Activated effector memory CD4-positive, alpha-beta T cell treated with Interleukin-2 at 50 U/mL for 16 hours (primary cell): ENCODE results near the gene CCNF.

Experiments
- DNase-seq: peaks from one replicate; pipeline ENCODE4 v3.0.0-alpha.2; 2020

The CCNF gene

DNA sequence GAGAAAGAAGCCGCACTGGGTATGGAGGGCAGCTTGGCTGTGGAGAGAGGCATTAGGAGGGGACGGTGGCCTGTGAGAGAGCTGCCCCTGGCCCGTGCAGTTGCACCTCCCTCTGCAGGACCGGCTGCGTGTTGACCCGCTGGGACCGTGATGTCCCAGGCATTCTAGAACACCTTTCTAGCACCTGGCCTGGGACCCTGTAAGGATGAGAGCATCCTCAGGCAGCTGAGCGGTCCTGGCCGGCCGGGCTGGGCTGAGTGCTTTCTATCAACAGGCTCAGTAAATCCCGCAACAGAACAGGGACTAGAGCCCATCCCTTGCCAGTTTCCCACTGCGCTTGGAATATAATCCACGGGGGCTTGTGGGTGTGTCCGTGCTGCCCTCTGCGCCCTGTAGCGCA is 60.3 kb downstream of the CCNF start:
- no peak for DNase-seq

GRCh38 chr16:2490190-2491105 is 61.2 kb downstream of the CCNF start:
- no peak for DNase-seq

DNA sequence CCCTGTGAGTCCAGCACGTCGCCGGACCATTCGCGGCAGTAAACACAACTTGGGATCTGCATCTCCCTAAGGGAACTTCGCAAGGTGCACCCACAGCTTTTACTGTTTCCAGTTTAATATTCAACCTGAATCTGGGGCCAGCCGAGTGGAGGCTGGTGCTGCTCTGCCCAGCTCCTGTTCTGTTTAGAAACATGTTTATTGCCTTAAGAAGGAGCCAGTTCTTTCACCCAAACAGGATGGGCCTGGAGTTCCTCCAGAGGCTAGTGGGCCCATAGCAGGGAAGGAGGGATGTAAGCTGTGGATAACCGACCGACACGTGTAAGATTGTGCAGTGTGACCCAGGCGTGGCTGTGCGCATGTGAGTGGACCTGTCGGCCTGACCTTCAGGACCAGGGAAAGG is 63.0 kb downstream of the CCNF start:
- DNase-seq, result no peak

DNA sequence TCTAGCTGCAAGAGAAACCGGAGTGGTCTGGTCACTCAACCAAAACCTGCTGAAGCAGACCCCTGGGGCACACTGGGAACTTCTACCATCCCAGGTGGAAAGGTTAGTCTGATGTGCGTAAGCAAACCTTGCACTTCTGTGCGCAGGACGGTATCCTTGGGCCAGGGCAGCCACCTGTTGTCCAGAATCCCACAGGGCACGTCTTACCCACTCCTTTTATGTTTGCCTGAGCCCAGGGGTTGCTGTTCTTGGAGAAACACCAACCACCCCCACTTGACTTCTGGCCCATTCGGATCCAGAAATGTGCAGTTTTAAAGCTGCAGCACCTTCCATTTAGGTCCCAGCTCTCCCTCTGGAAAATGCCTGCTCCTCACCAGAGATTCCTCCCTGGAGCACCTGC is 64.4 kb downstream of the CCNF start:
- DNase-seq, result no peak

- no peak for DNase-seq
Observed at GRCh38 chr16:2494616-2495015, 65.4 kb downstream of the CCNF start.

DNA sequence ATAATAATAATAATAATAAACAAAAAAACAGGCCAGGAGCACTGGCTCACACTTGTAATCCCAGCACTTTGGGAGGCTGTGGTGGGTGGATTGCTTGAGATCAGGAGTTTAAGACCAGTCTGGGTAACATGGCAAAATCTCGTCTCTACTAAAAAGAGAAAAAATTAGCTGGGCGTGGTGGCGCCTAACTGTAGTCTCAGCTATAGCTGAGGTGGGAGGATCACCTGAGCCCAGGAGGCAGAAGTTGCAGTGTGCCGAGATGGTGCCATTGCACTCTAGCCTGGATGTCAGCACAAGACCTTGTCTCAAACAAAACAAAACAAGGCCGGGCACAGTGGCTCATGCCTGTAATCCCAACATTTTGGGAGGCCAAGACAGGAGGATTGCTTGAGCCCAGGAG is 65.8 kb downstream of the CCNF start:
- no peak for DNase-seq

GRCh38 chr16:2496223-2497115 is 67.2 kb downstream of the CCNF start:
- no peak for DNase-seq

DNA sequence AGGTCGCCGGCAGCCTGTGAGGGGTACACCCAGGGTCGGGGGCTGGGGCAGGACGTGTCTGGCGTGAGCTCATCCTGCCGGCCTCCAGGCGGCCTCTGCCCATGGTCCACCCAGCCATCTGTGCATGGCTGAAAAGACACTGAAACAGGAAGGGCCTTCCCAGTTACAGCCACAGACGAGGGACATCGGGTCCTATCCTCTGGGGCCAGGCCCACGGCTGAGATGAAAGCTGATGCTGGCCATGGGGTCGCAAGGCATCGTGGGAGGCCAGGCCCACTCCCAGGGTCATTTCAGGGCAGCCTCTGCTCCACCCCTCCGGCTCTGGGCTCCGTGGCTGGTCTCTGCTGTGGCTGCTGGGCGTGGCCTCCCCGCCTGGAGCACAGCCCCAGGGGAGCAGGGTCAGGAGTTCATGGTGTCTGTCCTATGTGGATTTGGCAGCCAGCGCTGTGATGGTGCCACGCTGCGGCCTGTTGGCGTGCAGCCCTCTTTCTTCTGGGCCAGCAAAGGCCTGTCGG is 67.9 kb downstream of the CCNF start:
- no peak for DNase-seq

DNA sequence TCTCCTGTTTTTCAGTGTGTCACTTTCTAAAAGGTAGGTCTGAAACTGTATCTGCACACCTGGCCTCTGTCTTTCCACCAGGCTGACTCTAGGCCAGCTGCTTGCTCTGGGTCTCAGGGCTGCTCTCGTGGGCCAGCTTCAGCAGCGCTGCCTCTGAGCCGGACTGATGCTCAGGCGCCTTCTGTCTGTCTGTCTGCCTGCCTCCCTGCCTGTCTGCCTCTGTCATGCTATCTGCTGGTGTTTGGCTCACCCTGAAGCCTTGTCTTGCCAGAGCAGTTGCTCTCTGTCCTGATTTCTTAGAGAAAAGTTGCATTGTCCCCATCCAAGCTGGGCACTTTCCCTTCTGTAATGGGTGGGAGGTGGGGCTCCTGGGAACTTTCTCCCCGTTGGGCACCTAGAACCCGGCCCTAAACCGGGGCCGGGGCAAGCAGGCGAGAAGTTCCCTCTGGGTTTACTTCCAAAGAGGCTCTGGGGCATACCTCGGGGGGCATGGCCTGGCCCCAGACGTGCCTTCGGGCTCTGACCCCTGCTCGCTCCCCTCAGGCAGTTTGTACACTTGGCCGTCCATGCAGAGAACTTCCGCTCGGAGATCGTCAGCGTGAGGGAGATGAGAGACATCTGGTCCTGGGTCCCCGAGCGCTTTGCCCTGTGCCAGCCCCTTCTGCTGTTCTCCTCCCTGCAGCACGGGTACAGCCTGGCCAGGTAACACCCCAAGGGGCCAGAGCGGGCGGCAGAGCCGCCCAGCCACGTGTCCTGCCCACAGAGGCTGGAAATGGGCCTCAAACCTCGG is 68.6 kb downstream of the CCNF start:
- DNase-seq, result no peak

- no peak for DNase-seq
Observed at GRCh38 chr16:2498531-2499253, 69.4 kb downstream of the CCNF start.

- no peak for DNase-seq
Observed at GRCh38 chr16:2499454-2499853, 70.2 kb downstream of the CCNF start.

- DNase-seq, result no peak
Observed at GRCh38 chr16:2499890-2500429, 70.7 kb downstream of the CCNF start.

GRCh38 chr16:2500430-2500917 is 71.2 kb downstream of the CCNF start:
- no peak for DNase-seq

GRCh38 chr16:2500918-2501750 is 71.9 kb downstream of the CCNF start:
- peak; percentile 65 for DNase-seq

DNA sequence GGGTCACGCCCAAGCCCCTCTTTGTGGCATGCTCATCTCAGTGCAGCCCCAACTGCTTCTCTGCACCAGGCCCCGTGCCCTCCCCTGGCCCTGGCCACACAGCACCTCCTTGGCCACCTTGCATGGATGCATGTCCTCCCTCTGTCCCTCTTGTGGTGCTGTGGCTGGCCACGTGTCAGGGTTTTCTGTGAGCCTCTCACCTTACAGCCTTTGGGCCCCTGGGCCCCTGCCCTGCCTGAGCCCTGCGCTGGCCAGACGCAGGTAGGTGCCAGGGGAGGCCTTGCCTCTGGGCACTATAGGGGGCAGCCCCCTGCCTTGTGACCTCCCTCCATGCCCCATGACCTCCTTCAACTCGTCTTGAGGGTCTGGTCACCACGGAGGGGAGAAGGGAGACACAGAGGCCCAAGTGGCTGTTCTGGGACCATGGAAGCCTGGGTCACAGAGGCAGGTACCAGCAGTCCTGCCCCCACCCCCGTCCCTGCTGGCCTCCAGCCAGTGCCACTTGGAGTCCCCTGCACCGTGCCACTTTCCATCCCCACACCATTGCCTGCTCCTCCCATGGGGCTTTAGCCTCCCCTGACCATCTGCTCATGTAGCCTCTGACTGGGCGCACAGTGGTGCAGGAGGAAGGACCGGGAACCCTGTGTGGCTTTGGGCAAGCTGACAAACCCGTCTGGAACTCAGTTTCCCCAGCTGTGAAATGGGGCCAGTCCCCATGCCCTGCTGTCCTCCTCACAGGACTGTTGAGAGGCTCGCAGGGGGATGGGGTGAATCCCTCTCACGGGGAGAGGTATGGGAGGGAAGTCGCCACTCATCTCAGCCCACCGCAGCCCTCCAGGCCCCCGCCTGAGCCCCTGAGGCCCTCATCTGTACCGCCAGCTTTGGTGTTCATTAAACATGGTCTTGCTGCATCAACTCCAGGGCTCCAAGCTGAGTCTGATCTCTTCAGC is 73.0 kb downstream of the CCNF start:
- no peak for DNase-seq

- DNase-seq, result no peak
Observed at GRCh38 chr16:2505695-2506094, 76.4 kb downstream of the CCNF start.

DNA sequence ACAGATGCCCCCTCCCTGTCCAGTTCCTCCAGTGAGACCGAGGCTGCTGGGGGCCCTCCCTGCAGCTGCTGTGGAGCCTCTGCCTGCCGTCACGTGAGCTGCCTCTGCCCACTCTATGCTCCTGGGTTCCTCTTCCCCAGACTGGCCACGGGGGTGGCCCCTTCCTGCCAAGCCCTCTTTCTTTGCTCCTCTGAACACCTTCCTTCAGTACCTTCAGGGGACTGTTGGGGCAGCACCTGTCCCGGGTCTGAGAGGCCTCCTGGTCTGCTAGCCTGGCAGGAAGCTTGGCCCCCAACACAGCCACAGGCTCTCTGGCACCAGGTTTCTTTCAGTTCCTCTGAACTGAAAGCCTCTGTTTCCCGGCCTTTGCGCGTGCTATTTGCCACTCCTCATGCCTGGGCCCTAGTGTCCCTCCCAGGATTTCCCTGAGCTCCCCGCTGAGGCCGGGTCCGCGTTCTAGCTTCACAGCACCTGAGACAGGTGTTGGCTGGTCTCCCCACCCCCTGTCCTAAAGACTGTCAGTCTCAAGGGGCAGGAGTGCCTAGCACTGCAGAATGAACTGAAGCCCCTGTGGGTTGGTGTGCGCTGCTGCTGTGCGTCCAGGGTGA is 77.9 kb downstream of the CCNF start:
- DNase-seq, result no peak

DNA sequence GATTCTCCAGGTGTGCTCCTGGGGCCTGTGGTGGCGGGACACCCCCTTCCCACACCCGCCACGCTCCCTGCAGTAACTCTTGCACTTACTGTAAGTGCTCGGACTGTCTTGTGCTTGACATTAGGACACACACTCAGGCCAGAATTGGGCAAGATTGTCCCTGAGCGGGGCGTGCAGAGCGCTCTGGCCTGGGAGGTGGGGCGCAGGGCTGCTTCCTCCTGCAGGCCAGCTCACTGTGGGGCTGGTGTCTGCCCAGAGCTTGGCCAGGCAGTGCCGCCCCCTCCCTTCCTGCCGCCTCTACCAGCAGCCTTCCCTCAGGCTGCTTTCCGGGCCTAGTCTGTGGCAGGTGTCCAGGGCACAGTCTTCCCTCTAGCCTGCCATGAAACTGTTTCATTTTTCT is 78.4 kb downstream of the CCNF start:
- no peak for DNase-seq
